Ramos (cell line): ENCODE data around the gene CPB2.

Experiments
- in situ Hi-C: fragments of 300-500 bp; cut with MboI; formaldehyde crosslinking; loops from one replicate; pipeline ENCODE4 v1.14.3; 2022; ENCODE audit warnings: low sequenced_read_pairs; ENCODE audit not compliant: unreplicated experiment

CPB2 gene, protein sequence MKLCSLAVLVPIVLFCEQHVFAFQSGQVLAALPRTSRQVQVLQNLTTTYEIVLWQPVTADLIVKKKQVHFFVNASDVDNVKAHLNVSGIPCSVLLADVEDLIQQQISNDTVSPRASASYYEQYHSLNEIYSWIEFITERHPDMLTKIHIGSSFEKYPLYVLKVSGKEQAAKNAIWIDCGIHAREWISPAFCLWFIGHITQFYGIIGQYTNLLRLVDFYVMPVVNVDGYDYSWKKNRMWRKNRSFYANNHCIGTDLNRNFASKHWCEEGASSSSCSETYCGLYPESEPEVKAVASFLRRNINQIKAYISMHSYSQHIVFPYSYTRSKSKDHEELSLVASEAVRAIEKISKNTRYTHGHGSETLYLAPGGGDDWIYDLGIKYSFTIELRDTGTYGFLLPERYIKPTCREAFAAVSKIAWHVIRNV

DNA sequence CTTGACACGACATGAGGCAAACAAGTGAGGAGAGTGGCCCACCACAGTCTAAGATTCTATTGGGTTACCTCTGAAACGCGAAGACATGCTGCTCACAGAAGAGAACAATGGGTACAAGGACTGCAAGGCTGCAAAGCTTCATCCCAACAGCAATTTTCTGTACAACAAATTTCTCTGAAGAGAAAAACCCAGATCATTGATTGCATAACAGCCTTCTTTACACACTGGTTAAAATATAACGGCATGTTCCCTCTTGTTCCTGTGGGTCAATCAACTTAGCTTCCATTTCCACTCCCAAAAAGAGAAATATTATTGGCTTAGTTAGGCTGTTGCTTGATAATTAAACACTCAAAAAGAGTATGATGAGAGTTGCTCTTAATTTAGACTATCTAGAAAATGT, at the start of gene CPB2:
CPB2 (minus strand) TSS at position 166 of the 400 bp plus-strand sequence; CDS start at position 142, 24 bp downstream.
- in situ Hi-C loops, result no loop called here

DNA sequence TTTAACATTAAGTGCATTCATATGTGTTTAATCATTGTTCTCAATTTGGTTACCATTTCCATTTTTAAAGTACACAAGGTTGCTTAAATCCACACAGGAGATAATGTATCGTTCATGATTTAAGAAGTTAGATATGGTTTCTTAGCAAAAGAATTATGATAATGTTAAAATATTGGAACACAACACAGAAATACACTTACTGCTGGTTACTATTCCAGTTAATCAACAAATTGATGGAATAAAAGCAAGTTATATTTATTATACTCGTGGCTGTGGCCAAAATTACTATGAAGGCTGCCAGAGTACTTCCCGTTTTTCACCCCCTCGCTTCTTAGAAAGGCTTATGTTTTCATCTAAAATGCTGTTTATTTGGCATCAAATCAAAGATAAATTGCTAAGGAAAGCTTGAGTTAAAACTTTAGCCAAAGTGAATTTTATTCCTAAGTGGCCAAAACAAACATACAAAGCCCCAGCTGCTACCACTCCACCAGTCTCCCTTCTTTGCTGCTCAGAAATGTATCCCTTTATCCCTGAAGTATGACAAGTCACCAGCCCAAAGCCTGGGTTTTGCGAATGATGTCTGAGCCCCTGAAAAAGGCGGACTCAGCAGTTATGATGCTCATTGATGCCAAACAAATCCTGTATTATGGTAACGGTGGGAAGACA, 49.4 kb upstream of the CPB2 start:
- in situ Hi-C loops, result no loop called here

DNA sequence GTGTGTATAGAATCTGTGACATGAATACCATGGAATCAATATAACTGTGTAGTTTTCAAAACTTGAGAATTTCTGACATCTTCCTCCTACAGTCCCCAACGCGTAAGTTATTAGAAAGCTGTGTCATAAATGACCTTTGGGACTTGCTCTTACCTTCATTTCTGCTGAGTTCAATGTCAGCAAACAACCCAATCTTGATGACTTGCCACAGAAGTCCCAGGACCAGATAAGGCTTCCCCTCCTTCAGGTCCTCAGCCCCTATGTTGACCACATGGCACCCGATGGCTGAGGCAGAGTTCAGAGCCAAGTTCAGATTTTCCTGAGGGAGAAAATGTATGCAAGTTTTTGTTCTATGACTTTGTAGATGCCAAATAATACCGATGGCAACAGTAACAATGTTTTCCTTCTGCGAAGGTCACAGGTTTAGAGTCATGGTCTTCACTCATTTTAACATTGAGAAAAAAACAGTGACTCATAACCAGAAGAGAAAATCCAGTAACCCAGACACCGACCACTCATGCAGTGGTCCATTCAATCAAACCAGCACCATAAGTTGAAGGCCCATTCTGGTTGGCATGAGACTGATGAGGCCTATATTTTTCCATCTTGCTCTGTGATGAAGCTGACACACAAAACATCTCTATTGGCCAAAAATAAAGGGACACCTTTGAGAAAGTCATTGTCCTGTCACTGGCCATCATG, 47.9 kb upstream of the CPB2 start:
- in situ Hi-C loops, result no loop called here

DNA sequence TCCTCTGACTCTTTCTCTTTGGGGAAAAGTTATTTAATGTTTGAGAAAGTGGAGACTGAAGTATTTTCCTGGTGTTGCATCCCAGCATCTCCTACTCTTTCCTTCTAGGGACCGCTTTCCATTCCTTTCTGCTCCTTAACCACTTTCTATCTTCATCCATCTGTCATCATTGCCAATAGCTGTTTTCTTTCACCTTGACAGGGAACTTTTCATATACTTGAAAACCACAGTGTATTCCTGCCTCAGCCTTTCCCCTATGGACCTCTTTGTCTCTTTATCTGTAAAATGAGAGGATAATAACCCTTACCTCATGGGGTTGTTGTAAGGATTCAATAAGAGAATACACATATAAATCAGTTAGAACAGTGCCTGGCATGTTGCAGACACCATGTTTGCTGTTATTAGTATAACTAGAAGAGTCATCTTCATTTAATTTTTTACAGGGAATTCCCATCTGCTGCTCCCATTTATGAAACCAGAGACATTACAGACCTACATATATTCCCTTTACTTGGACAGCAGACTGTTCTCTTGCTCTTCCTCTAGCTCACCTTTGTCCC, 45.4 kb upstream of the CPB2 start:
- in situ Hi-C loops, result no loop called here

DNA sequence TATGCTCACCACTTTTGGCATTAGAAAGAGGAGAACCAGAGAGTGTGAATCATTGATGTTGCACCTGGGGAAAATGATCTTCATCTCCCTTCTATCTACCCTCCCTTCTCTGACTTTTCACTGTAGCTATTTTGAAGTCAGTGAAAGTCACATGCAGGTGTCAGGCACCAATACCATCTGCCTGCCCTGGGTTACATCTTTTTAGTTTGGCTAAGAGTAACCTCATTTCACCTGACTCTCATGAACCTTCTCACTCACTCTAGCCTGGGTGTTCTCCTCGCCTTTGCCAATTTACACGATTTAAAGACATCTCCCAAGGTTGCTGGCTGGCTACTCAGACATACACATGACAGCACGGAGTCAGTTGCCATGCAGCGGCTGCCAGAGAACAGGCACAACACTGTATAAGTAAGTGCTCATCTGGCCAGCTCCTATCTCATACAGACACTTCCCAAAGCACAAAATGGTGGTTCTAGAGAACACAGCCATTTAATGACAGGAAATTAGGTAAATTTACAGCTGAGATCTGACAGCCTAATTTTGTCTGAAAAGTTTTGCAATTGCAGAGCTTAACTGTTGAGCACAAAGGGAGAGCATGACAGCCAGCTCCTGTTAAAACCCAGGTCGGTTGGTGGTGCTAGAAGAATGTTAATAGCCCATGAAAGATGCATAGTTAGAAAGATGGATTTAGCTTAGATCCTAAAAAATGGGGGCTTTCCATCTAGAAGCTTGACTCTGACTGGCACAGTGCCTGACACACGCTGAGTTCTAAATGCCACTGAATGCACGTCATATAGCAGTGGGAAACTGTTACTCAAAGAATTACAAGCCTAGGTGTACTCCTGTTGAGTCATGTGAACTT, 44.7 kb upstream of the CPB2 start:
- in situ Hi-C loops, result no loop called here

DNA sequence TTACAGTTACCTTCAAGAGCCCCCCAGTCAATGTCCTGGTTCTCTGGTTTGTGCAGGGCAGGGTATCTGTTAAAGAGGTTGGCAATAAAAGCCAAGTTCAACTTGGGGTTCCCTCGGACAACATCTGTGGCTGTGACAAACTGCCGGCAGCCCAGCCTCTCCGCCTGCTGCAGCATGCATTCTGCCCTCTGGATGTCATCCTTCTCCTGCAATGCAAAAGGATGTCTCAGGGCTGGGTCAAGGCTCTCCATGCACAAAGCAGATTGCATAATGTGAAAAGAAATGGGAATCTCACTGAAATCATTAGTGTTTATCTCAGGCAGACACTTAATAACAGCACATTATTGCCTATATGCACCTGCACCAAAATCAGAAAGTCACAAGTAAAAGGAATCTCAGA, 42.1 kb upstream of the CPB2 start:
- in situ Hi-C loops, result no loop called here

DNA sequence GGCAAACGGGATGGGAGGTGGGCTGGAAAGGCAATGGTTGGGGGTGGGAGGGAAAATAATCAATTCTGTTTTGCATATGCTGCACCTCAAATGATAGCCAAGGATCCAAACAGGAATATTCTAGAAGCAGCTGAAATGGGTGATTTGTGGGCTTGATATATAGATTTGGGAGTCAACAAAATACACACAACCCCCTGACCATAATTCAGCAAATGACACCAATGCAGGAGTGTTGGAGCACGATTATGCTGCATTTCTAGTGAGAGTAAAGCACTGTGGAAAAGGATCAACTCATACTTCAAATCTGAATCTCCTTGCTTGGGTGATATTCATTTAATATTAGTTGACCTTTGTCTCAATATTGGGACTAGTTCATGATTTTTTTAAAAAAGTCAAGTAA, 41.1 kb upstream of the CPB2 start:
- in situ Hi-C loops, result no loop called here

DNA sequence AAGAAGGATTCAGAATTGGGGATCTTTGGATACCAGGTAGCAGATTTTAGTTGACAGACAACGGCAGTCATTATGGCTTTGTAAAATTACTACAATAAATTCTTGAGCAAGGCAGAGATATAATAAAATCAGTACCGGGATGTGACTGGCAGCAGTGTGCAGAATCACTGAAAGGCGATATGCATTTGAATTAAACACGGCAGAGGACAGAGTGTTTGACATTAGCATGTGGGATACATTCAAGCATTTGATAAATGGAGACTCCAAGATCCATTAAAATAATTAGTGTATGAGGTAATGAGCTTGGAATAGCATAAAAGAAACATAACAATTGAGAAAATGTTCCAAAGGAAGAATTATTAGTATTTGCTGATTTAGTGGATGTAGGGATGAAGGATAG, 40.3 kb upstream of the CPB2 start:
- in situ Hi-C loops, result no loop called here

DNA sequence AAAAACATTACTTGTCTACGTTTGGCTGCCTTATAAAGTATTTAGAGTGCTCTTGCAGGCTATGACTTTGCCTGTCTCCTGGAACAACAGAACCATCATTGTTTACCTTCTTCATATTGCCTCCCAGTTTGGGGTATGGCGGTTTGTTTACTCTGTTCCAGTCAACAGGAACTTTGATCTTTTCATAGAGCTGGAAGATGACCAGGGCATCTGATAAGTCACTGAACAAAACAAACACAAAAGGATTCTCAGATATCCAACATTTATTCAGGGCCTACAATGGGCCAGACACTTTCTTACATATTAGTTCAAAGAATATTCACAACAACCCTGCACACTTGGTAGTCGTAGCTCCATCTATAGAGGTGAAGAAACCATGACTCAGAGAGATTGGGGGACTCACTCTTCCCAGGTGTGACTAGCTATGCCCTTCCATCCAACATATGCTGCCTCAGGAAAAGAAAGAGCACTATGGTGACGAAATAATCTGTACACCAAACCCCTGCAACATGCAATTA, 38.4 kb upstream of the CPB2 start:
- in situ Hi-C loops, result no loop called here

DNA sequence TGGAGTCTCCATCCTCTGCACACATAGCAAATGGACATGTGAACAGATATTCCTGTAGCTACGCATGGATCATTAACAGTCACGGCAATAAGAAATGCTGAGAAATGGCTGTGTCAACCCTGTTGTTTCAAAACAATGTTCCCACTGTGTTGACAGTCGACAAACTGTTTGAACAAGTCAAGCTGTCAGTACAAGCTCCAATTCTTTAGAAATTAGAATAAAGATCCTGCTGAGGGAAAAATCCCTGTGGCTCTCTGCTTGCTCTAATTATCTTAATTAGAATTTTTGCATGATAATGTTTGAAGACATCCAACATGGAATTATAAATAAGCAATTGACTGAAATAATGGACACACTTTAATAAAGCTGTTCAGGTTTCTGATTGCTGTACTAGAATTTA, 37.9 kb upstream of the CPB2 start:
- in situ Hi-C loops, result no loop called here

DNA sequence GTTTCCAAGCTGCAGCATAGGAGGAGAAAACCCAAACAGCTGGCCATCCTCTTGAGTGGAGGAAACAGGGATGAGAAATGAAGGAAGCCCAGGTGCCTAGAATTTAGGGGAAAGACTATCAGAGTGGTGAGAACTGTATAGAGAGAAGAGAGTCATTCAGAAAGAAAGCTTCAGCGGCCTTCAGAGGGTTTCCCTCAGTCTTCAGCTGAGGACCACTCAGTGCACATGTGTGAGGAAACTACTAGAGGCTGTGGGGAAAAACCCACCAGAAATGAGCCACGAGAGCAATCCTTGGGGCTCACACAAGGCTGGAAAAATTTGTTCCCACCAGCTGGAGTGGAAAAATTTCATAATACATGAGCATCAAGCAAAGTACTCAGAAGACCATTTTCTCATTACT, 35.2 kb upstream of the CPB2 start:
- in situ Hi-C loops, result no loop called here

DNA sequence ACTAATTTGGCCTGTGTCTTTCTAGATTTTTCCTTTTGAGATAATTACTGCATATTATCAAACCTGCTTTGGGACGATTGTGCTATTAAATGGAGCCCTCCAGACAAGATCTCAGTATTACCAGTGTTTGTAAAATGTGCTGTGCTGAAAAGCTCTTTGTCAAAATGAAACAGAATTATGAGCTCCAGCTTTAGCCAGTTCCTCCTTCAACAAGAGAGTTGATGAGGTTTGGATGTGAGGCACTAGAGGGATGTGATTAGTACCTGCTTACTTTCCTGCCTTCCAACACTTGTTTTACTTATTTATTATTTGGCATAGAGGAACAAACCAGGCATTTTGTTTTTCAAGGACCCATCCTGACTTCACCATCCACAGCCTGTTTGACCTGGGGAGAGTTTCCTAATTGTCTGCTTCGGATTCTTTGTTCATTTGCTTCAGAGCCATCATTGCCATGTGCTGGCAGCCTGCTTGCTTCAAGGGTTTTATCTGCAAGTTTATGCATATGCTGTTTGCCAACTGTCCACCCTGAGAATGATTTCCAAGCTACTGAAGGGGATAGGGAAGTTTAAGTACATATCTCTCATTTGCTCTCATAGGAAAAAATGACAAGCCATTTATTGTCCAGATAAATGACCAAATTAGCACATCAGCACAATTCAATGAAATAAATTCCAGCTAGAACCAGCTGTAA, 32.9 kb upstream of the CPB2 start:
- in situ Hi-C loops, result no loop called here

DNA sequence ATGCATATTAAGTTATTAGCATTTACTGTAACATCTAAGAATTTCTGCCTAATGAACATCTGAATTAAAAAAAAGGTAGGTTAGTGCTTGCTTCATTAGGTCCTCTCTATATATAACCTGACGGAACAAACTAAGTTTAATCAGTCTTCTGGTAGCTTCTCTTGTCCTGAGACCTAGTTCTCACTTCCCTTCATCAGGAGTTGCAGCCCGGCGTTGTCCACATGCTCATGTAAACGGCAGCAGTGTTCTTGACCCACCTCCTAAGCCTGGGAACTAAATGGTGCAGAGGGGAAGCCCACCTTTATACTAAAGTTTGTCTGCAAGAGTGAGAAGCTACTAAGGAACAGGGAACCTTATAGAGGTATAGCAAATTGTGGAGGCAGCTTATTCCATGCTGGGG, 31.9 kb upstream of the CPB2 start:
- in situ Hi-C loops, result no loop called here

DNA sequence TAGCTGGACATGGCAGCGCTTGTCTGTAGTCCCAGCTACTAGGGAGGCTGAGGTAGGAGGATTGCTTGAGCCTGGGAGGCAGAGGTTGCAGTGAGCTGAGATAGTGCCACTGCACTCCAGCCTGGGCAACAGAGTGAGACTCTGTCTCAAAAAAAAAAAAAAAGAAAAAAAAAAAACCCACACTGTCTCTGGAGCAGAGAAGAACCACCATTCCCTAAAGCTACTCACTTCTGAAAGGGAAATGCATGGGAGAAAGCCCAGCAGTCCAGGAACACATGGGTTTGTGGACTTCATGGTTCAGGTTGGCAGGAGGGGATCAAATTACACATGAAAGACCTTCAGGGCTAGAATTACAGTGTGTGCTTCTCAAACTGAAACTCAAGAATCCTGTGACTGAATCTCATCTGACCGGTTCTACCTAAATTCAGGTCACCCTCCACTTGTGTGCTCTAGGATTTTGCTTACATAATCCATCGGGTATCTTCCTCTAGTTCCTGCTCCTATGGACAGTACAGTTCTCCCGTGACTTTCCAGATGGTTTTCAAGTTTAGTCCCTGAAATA, 30.2 kb upstream of the CPB2 start:
- in situ Hi-C loops, result no loop called here

DNA sequence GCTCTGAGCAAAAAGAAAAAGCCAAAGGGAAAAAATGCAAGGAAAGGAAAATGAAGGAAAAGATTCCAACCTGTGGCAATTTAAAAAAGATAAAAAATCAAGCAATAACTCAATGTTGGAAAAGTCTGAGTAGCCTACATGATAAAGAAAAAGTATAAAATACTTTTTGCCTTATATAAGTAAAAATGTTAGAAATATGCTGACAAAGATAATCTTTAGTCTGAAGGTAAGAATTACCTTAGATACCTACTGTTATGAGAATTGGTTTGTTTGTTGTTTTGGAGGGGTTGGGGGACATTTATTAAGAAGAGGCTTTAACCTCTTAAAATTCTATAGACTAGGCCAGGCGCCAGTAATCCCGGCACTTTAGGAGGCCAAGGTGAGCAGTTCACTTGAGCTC, 29.7 kb upstream of the CPB2 start:
- in situ Hi-C loops, result no loop called here

DNA sequence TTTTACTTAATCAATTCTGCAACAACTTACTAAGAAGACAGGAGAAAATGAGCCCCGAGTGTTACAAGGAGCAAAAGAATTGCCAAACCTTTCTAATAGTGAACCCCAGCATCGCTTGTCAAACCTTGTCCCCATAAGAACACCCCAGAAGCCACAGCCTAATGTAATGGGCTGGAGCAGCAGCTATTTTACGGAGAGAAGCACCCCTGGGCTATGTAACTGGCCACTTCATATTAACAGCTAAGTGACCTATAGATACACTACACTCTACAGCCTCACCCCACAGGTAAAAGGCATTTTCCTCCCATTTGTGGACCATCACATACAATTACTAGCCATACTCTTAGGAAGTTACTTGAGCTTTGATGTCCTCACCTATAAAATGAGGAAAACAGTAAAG, 27.3 kb upstream of the CPB2 start:
- in situ Hi-C loops, result no loop called here

DNA sequence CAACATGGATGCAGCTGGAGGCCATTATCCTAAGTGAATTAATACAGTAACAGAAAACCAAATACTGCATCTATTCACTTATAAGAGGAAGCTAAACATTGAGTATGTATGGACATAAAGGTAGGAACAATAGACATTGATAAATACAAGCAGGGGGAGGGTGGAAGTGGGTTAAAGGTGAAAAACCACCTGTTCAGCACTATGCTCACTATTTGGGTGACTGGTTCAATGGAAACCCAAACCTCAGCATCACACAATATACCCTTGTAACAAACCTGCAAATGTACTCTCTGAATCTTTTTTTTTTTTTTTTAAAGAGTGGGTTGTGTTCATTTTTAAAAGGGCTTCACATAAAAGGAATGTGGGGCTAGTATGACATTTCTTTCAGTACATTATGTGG, 26.9 kb upstream of the CPB2 start:
- in situ Hi-C loops, result no loop called here

DNA sequence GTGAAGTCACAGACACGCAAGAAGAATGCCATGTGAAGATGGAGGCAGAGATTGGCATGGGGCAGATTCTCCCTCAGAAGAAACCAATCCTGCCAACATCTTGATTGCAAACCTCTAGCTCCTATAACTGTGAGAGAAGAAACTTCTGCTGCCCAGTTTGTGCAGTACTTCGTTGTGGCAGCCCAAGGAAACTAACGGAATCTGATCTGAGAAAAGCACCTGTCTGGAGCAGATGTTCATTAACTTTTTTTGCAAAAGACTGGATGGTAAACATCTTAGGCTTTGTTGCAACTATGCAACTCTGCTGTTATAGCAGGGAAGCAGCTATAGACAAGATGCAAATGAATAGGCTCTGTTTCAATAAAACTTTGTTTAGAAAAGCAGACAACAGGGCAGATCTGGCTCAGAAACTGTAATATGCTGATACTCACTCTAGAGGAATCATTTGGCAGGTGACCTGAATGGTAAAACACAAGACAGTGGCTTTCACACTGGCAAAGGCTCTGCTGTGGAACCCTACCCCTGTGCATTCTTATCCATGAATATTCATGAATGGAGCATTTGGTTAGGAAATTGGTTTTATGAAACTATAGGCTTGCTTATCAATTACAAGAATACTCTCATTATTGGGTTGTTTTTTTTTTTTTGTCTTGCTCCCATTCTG, 25.3 kb upstream of the CPB2 start:
- in situ Hi-C loops, result no loop called here
